Measurements from ENCODE around the gene MBL2.

Gene MBL2

DNA sequence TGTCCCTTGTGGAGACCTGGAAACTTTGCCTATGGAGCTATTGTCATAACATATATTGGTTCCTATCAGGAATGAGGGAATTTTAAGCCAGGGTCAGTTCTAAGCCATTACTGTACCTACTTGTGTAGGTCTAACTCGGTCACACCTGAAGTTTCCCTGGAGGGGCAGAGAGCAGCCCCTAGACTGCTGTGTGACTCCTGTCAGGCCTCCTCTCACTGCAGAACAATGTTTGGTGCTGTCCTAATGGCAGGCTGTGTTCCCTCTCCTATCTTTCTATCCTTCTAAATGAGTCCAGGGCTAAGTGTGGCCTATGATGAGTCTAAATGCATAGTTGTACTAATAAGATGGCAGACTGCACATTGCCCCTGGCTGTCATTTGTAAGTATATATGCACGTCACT is 14.2 kb downstream of the MBL2 start:
- no peaks in the 10 kb centered on the region for H3K79me1 ChIP-seq (ENCODE audit: low read depth, low read length)
- no peaks in the 10 kb centered on the region for H3K27me3 ChIP-seq (ENCODE audit: control insufficient read depth in 3 of 3, insufficient read depth in 3 of 3, low read depth in 1 of 3, low read length in 3 of 3)
- no peak overlapping the region for H3K23ac ChIP-seq (ENCODE audit: low read depth, low read length, poor library complexity)
- no peak overlapping the region for H2BK12ac ChIP-seq (ENCODE audit: low read length)
- no peak overlapping the region for H3K9ac ChIP-seq (ENCODE audit: low read depth, low read length, poor library complexity)
- DNase-seq (ENCODE audit: low spot score), result no peak
- H3K4me3 ChIP-seq (ENCODE audit: low read length in 2 of 2), result no peak overlapping the region
- no peak overlapping the region for H4K91ac ChIP-seq (ENCODE audit: low read depth, low read length, poor library complexity)
- H2AK5ac ChIP-seq (ENCODE audit: low read depth, low read length), result no peak overlapping the region
- H2BK120ac ChIP-seq (ENCODE audit: low read depth, low read length), result no peak overlapping the region
- H3K18ac ChIP-seq (ENCODE audit: low read length), result no peak overlapping the region
- no peak overlapping the region for H2BK5ac ChIP-seq (ENCODE audit: low read length)
- WGBS, 2 donors (ENCODE audit: extremely low coverage in 2 of 2, insufficient read length in 2 of 2, insufficient replicate concordance in 1 of 2), result no CpG with 5 or more reads among the region's 2 CpGs
- H2BK15ac ChIP-seq (ENCODE audit: low read length), result no peak overlapping the region
- H3K14ac ChIP-seq (ENCODE audit: low read length), result no peak overlapping the region
- no peaks in the 10 kb centered on the region for H3K9me3 ChIP-seq (replicated peaks in 1 of 2; ENCODE audit: control insufficient read depth in 2 of 2, insufficient read depth in 1 of 2, low read depth in 1 of 2, low read length in 2 of 2)
- H3K27ac ChIP-seq (replicated peaks; ENCODE audit: low read length), result no peak overlapping the region
- no peak overlapping the region for H4K8ac ChIP-seq (ENCODE audit: low read depth, low read length)
- H3K4me2 ChIP-seq (ENCODE audit: insufficient read depth, low read length, poor library complexity, severe bottlenecking), result no peak overlapping the region
- H2AFZ ChIP-seq (ENCODE audit: low read length), result no peak overlapping the region
- no peaks in the 10 kb centered on the region for H3K36me3 ChIP-seq (replicated peaks in 1 of 2; ENCODE audit: control insufficient read depth in 2 of 2, insufficient read depth in 2 of 2, low read length in 2 of 2)
- H3K4me1 ChIP-seq (ENCODE audit: control insufficient read depth in 2 of 2, insufficient read depth in 1 of 2, low read depth in 1 of 2, low read length in 2 of 2), result no peaks in the 10 kb centered on the region
- H3K4ac ChIP-seq (ENCODE audit: low read length), result no peak overlapping the region

DNA sequence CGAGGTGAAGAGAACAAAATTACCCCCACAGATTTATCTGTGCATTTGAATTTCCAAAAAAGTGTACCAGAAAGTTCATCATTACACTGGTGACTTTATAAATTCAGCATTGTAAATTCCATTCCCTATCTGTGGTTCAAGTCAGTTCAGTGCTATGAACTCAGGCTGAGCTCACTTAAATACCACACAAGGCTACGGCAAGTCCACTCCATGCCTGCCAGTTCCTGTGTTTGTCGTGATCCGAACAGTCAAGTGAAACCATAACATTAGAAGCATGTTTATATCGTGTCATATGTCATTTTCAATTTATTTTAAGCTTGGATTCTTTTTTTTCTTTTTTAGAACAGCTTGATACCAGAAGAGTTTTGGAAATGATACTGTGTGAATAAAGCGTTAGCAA is 14.8 kb downstream of the MBL2 start:
- Histone ChIP-seq H3K14ac (ENCODE audit: low read length) (no peak overlapping the region), H3K4me3 (ENCODE audit: low read length in 2 of 2) (no peak overlapping the region), H3K18ac (ENCODE audit: low read length) (no peak overlapping the region), H3K4me1 (ENCODE audit: control insufficient read depth in 2 of 2, insufficient read depth in 1 of 2, low read depth in 1 of 2, low read length in 2 of 2) (no peaks in the 10 kb centered on the region), H2BK15ac (ENCODE audit: low read length) (no peak overlapping the region), H3K27ac (replicated peaks; ENCODE audit: low read length) (no peak overlapping the region), H3K4ac (ENCODE audit: low read length) (no peak overlapping the region), H2BK120ac (ENCODE audit: low read depth, low read length) (no peak overlapping the region), H3K36me3 (replicated peaks in 1 of 2; ENCODE audit: control insufficient read depth in 2 of 2, insufficient read depth in 2 of 2, low read length in 2 of 2) (no peaks in the 10 kb centered on the region), H2AK5ac (ENCODE audit: low read depth, low read length) (no peak overlapping the region), H2BK5ac (ENCODE audit: low read length) (no peak overlapping the region), H2AFZ (ENCODE audit: low read length) (no peak overlapping the region), H4K8ac (ENCODE audit: low read depth, low read length) (no peak overlapping the region), H2BK12ac (ENCODE audit: low read length) (no peak overlapping the region), H3K79me1 (ENCODE audit: low read depth, low read length) (no peaks in the 10 kb centered on the region), H3K9ac (ENCODE audit: low read depth, low read length, poor library complexity) (no peak overlapping the region), H3K23ac (ENCODE audit: low read depth, low read length, poor library complexity) (no peak overlapping the region), H4K91ac (ENCODE audit: low read depth, low read length, poor library complexity) (no peak overlapping the region), H3K27me3 (ENCODE audit: control insufficient read depth in 3 of 3, insufficient read depth in 3 of 3, low read depth in 1 of 3, low read length in 3 of 3) (no peaks in the 10 kb centered on the region), H3K4me2 (ENCODE audit: insufficient read depth, low read length, poor library complexity, severe bottlenecking) (no peak overlapping the region), H3K9me3 (replicated peaks in 1 of 2; ENCODE audit: control insufficient read depth in 2 of 2, insufficient read depth in 1 of 2, low read depth in 1 of 2, low read length in 2 of 2) (no peaks in the 10 kb centered on the region)
- no peak for DNase-seq (ENCODE audit: low spot score)
- WGBS, 2 donors (ENCODE audit: extremely low coverage in 2 of 2, insufficient read length in 2 of 2, insufficient replicate concordance in 1 of 2), result no CpG with 5 or more reads among the region's 6 CpGs

DNA sequence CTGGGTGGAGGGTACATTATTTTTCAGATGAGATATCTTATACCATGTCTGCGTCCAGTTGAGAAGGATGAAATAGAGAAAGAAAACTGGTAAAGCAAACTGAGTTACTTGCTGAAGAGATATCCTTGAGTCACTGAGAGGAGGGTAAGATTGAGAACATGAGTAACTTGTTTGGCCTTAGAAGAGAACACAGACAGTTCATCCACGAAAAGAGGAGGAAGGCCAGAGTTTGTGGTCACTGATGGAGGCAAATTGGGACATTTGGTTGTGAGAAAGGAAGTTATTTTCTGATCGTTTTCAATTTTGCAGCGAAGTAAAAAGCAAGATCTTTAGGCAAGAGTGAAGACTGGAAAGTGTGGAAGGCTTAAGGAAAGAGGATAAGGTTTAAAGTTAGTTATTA is 15.6 kb downstream of the MBL2 start:
- no peak overlapping the region for H2AFZ ChIP-seq (ENCODE audit: low read length)
- no CpG with 5 or more reads among the region's 4 CpGs for WGBS, 2 donors (ENCODE audit: extremely low coverage in 2 of 2, insufficient read length in 2 of 2, insufficient replicate concordance in 1 of 2)
- H3K4me3 ChIP-seq (ENCODE audit: low read length in 2 of 2), result no peak overlapping the region
- no peak overlapping the region for H3K23ac ChIP-seq (ENCODE audit: low read depth, low read length, poor library complexity)
- no peak overlapping the region for H2BK15ac ChIP-seq (ENCODE audit: low read length)
- no peak overlapping the region for H3K14ac ChIP-seq (ENCODE audit: low read length)
- no peaks in the 10 kb centered on the region for H3K27me3 ChIP-seq (ENCODE audit: control insufficient read depth in 3 of 3, insufficient read depth in 3 of 3, low read depth in 1 of 3, low read length in 3 of 3)
- H3K18ac ChIP-seq (ENCODE audit: low read length), result no peak overlapping the region
- H3K4ac ChIP-seq (ENCODE audit: low read length), result no peak overlapping the region
- H3K4me1 ChIP-seq (ENCODE audit: control insufficient read depth in 2 of 2, insufficient read depth in 1 of 2, low read depth in 1 of 2, low read length in 2 of 2), result no peaks in the 10 kb centered on the region
- H3K27ac ChIP-seq (replicated peaks; ENCODE audit: low read length), result no peak overlapping the region
- H4K91ac ChIP-seq (ENCODE audit: low read depth, low read length, poor library complexity), result no peak overlapping the region
- no peak for DNase-seq (ENCODE audit: low spot score)
- no peak overlapping the region for H3K9ac ChIP-seq (ENCODE audit: low read depth, low read length, poor library complexity)
- H3K9me3 ChIP-seq (replicated peaks in 1 of 2; ENCODE audit: control insufficient read depth in 2 of 2, insufficient read depth in 1 of 2, low read depth in 1 of 2, low read length in 2 of 2), result no peaks in the 10 kb centered on the region
- H3K4me2 ChIP-seq (ENCODE audit: insufficient read depth, low read length, poor library complexity, severe bottlenecking), result no peak overlapping the region
- no peak overlapping the region for H2AK5ac ChIP-seq (ENCODE audit: low read depth, low read length)
- H2BK12ac ChIP-seq (ENCODE audit: low read length), result no peak overlapping the region
- H2BK5ac ChIP-seq (ENCODE audit: low read length), result no peak overlapping the region
- H4K8ac ChIP-seq (ENCODE audit: low read depth, low read length), result no peak overlapping the region
- H3K79me1 ChIP-seq (ENCODE audit: low read depth, low read length), result no peaks in the 10 kb centered on the region
- H2BK120ac ChIP-seq (ENCODE audit: low read depth, low read length), result no peak overlapping the region
- no peaks in the 10 kb centered on the region for H3K36me3 ChIP-seq (replicated peaks in 1 of 2; ENCODE audit: control insufficient read depth in 2 of 2, insufficient read depth in 2 of 2, low read length in 2 of 2)

DNA sequence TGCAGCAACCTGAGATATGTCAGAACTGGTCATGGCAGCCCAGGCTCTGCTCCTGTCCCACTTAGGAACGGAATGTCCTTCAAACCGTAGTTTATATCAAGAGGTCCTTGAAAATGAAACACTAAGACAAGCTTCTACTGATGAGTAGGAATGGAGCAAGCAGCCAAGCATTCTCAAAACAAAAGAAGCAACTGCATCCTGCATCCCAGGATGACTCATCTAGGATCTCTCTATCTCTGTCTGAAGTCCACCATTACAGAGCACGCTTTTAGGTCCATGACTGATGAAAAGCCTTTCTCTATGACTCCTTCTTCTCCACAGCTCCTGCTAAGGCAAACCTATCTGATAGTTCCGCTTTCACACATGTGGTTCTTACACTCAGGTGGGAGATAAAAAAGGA is 16.3 kb downstream of the MBL2 start:
- Histone ChIP-seq H2BK15ac (ENCODE audit: low read length) (no peak overlapping the region), H4K8ac (ENCODE audit: low read depth, low read length) (no peak overlapping the region), H3K79me1 (ENCODE audit: low read depth, low read length) (no peaks in the 10 kb centered on the region), H2AFZ (ENCODE audit: low read length) (no peak overlapping the region), H4K91ac (ENCODE audit: low read depth, low read length, poor library complexity) (no peak overlapping the region), H3K27me3 (ENCODE audit: control insufficient read depth in 3 of 3, insufficient read depth in 3 of 3, low read depth in 1 of 3, low read length in 3 of 3) (no peaks in the 10 kb centered on the region), H3K4me1 (ENCODE audit: control insufficient read depth in 2 of 2, insufficient read depth in 1 of 2, low read depth in 1 of 2, low read length in 2 of 2) (no peaks in the 10 kb centered on the region), H3K36me3 (replicated peaks in 1 of 2; ENCODE audit: control insufficient read depth in 2 of 2, insufficient read depth in 2 of 2, low read length in 2 of 2) (no peaks in the 10 kb centered on the region), H3K18ac (ENCODE audit: low read length) (no peak overlapping the region), H2BK5ac (ENCODE audit: low read length) (no peak overlapping the region), H3K4ac (ENCODE audit: low read length) (no peak overlapping the region), H3K23ac (ENCODE audit: low read depth, low read length, poor library complexity) (no peak overlapping the region), H2BK120ac (ENCODE audit: low read depth, low read length) (no peak overlapping the region), H3K9me3 (replicated peaks in 1 of 2; ENCODE audit: control insufficient read depth in 2 of 2, insufficient read depth in 1 of 2, low read depth in 1 of 2, low read length in 2 of 2) (no peaks in the 10 kb centered on the region), H3K4me2 (ENCODE audit: insufficient read depth, low read length, poor library complexity, severe bottlenecking) (no peak overlapping the region), H3K4me3 (ENCODE audit: low read length in 2 of 2) (no peak overlapping the region), H2AK5ac (ENCODE audit: low read depth, low read length) (no peak overlapping the region), H3K9ac (ENCODE audit: low read depth, low read length, poor library complexity) (no peak overlapping the region), H2BK12ac (ENCODE audit: low read length) (no peak overlapping the region), H3K14ac (ENCODE audit: low read length) (no peak overlapping the region), H3K27ac (replicated peaks; ENCODE audit: low read length) (no peak overlapping the region)
- no peak for DNase-seq (ENCODE audit: low spot score)
- no CpG with 5 or more reads among the region's 4 CpGs for WGBS, 2 donors (ENCODE audit: extremely low coverage in 2 of 2, insufficient read length in 2 of 2, insufficient replicate concordance in 1 of 2)

Data from neuronal stem cell (in vitro differentiated cells).